Transverse colon (tissue), 4 donors: ENCODE results near the gene PSMB7. TPM values are rescaled to one million over a fixed set of nuclear protein-coding genes. Genes with fewer than 3 reads are reported as not detected.
A peak's percentile ranks its signal among the peaks of the same experiment; 100 is the strongest.

Experiments used
- DNase-seq: peaks from one replicate; pipeline ENCODE4 v3.0.0-alpha.2; 2019
- H3K27ac ChIP-seq, 4 donors: fragments of 200-600 bp; sonication (generic); 2 replicates each; pipeline ENCODE4 v1.5.1; 2016 to 2018; ENCODE audit warnings: inconsistent platforms in 4 of 4
- H3K27me3 ChIP-seq: fragments of 200-600 bp; sonication (generic); 2 replicates; pipeline ENCODE4 v1.5.1; 2017; ENCODE audit warnings: inconsistent platforms
- H3K36me3 ChIP-seq, 4 donors: fragments of 200-600 bp; sonication (generic); 2 replicates each; pipeline ENCODE4 v1.5.1; 2017 to 2019; ENCODE audit warnings: inconsistent platforms in 4 of 4
- H3K4me1 ChIP-seq, 4 donors: fragments of 200-600 bp; sonication (generic); 2 replicates each; pipeline ENCODE4 v1.5.1; 2017 to 2020; ENCODE audit warnings: inconsistent platforms in 4 of 4
- H3K4me3 ChIP-seq, 4 donors: fragments of 200-600 bp; sonication (generic); 1 replicate in 1 of 4; 2 replicates in 3 of 4; pipeline versions ENCODE4 v1.5.1 to v1.6.1; 2017 to 2019; ENCODE audit warnings: inconsistent platforms in 4 of 4
- H3K9me3 ChIP-seq, 2 donors: fragments of 200-600 bp; sonication (generic); 2 replicates each; pipeline ENCODE4 v1.5.1; 2017 to 2019; ENCODE audit warnings: inconsistent platforms in 2 of 2
- EP300 ChIP-seq: sonication (generic); formaldehyde crosslinking; IDR thresholded peaks from one replicate; pipeline ENCODE4 v1.6.1; 2017; ENCODE audit warnings: antibody characterized with exemption, low read depth
- POLR2A ChIP-seq: fragments of 450-650 bp; IDR thresholded peaks from one replicate; pipeline ENCODE4 v1.6.1; 2016; ENCODE audit warnings: antibody characterized with exemption, mild to moderate bottlenecking, moderate library complexity
- POLR2AphosphoS5 ChIP-seq, 3 donors: sonication (generic); formaldehyde crosslinking; IDR thresholded peaks; one replicate each; pipeline ENCODE4 v1.6.1; 2016; ENCODE audit warnings: antibody characterized with exemption in 3 of 3
- WGBS, 2 donors: methylation state at CpG; one replicate each; pipeline ENCODE4 v1.1.5; 2018; ENCODE audit warnings: low coverage in 1 of 2; 5-methylcytosine and 5-hydroxymethylcytosine counted together
- in situ Hi-C, 4 donors: fragments of 200-750 bp; cut with MboI; loops; one replicate each; pipeline versions ENCODE4 v1.15.0 to v1.15.1; 2017; ENCODE audit warnings: low sequenced_read_pairs in 3 of 4, low pct_ligation_motif_present in 1 of 4, low pct_unique_long_range_greater_than_20kb in 1 of 4
- intact Hi-C: fragments of 100-400 bp; cut with DNase I; formaldehyde crosslinking; loops from one replicate; pipeline ENCODE4 v1.15.1; 2023; ENCODE audit warnings: low total_unique reads
- total RNA-seq, 4 donors: library from RNA; depleted of rRNA; stranded (reverse); fragments of >200 nt; gene quantifications; one replicate each; pipeline ENCODE4 v1.1.0, GENCODE V29; 2016
- TF ChIP-seq, protein P1 (sequence below), 5 experiments: fragments of 200-600 bp in 3 of 5; fragments of 450-650 bp in 2 of 5; sonication (generic) in 3 of 5; IDR thresholded peaks; 1 replicate in 2 of 5; 2 replicates in 3 of 5; pipeline ENCODE4 v1.5.1; 2016 to 2017; ENCODE audit warnings: antibody characterized with exemption in 5 of 5, inconsistent platforms in 3 of 5, mild to moderate bottlenecking in 2 of 5, moderate library complexity in 1 of 5

Gene PSMB7
- total RNA-seq, 4 donors from 2014 or later, result 11.6 to 136 (median 51.6) TPM

DNA sequence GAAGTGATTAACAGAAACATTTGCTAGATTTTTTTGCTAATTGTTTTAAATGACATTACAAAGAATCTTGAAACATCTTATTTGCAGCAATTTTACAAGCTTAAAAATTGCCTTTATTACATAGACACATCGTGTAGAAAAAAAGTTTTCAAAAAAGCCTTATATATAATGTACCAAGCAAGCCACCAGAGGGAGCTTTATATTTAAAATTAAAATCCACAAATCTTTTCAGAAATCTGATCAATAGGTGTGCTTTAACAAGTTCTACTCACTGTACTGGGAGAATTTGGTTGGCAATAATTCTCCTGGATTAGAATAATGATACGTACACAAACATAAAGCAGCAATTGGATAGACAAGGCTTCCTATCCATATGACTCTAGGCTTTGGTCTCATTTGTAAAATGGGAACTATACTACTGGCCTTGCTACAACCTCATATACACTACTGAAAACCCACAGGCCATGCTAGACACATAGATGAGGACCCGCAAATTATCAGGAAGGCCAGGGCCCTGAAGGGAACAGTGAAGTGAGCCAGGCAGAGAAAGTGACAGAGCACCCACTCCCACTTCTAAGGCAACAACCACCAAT lies 4.8 kb downstream of the PSMB7 start:
- Histone ChIP-seq H3K36me3 (peaks cover 0 to 59% (median 25%) of the 10 kb centered on the region in 4 donors), H3K4me3 (no peak overlapping the region), H3K9me3 (no peaks in the 10 kb centered on the region), H3K27me3 (no peaks in the 10 kb centered on the region), H3K4me1 (peaks cover 0 to 12% (median 10%) of the 10 kb centered on the region in 4 donors), H3K27ac (peak overlapping the region in 1 of 4 donors; percentile 11)
- TF ChIP-seq EP300, result no peak
- TF ChIP-seq, protein P1, sequence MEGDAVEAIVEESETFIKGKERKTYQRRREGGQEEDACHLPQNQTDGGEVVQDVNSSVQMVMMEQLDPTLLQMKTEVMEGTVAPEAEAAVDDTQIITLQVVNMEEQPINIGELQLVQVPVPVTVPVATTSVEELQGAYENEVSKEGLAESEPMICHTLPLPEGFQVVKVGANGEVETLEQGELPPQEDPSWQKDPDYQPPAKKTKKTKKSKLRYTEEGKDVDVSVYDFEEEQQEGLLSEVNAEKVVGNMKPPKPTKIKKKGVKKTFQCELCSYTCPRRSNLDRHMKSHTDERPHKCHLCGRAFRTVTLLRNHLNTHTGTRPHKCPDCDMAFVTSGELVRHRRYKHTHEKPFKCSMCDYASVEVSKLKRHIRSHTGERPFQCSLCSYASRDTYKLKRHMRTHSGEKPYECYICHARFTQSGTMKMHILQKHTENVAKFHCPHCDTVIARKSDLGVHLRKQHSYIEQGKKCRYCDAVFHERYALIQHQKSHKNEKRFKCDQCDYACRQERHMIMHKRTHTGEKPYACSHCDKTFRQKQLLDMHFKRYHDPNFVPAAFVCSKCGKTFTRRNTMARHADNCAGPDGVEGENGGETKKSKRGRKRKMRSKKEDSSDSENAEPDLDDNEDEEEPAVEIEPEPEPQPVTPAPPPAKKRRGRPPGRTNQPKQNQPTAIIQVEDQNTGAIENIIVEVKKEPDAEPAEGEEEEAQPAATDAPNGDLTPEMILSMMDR (IDR thresholded peaks at IDR 0.05), result peak in 4 of 5 experiments; percentile 16 to 40 (median 30)
- DNase-seq, result no peak
- intact Hi-C loops, result no loop called here
- 54 to 61% methylated on average over 3 of the region's 3 CpGs for WGBS, 2 donors
- in situ Hi-C loops, result loop anchor here in 1 of 4 donors (10.0 kb wide), 1 partner anchor 124 kb away; no protein-coding TSS in a partner anchor

DNA sequence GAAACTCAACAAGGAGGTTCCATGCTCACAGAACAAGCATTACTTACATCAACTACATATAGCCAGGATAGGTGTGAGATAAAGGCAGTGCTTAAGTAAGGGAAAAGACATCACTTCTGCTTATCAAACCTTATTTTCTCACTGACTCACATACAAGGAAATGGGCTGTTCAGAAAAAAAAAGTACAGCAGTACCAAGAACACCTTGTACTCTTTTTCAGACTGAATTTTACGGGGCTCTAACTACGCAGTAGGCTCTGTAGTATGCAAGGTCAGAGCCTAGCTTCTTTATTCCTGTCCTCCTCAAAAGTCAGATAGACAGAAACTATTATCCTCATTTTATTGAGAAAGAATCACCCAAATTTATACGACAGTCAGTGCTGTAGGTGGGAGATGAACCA lies 5.8 kb downstream of the PSMB7 start:
- TF ChIP-seq EP300 (no peak), POLR2A (no peak), POLR2AphosphoS5 (IDR thresholded peaks at IDR 0.05) (no peak)
- TF ChIP-seq, protein P1 (IDR thresholded peaks at IDR 0.05), result no peak
- DNase-seq, result no peak
- Histone ChIP-seq H3K4me1 (peaks cover 0 to 9% (median 6%) of the 10 kb centered on the region in 4 donors), H3K4me3 (no peak overlapping the region), H3K36me3 (peaks cover 0 to 69% (median 30%) of the 10 kb centered on the region in 4 donors), H3K27ac (peak overlapping the region in 1 of 4 donors; percentile 11), H3K27me3 (no peaks in the 10 kb centered on the region), H3K9me3 (no peaks in the 10 kb centered on the region)
- WGBS, 2 donors, result 73 to 85% methylated on average over 3 of the region's 3 CpGs
- in situ Hi-C loops, result no loop called here
- intact Hi-C loops, result no loop called here

DNA sequence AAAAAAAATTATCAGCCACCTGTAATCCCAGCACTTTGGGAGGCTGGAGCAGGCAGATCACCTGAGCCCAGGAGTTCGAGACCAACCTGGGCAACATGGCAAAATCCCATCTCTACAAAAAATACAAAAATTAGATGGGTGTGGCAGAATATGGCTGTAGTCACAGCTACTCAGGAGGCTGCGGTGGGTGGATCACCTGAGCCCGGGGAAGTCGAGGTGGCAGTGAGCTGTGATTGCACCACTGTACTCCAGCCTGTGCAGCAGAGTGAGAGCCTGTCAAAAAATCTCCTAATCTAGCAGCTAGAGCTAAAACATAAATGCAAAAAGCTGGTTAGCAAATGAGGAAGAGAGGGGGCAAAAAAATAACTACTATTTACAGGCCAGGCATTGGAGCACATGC lies 12.0 kb downstream of the PSMB7 start:
- no peak overlapping the region for H3K27ac ChIP-seq
- no peak overlapping the region for H3K4me3 ChIP-seq
- no peak for DNase-seq
- intact Hi-C loops (no loop called here), in situ Hi-C loops (no loop called here)
- WGBS, 2 donors, result 90 to 95% methylated on average over 2 to 4 of the region's 4 CpGs
- peaks cover 0 to 12% (median 2%) of the 10 kb centered on the region in 4 donors for H3K4me1 ChIP-seq
- H3K36me3 ChIP-seq, result peaks cover 0 to 58% (median 25%) of the 10 kb centered on the region in 4 donors
- TF ChIP-seq, protein P1 (IDR thresholded peaks at IDR 0.05), result no peak
- TF ChIP-seq EP300 (no peak), POLR2AphosphoS5 (IDR thresholded peaks at IDR 0.05) (no peak), POLR2A (no peak)
- no peaks in the 10 kb centered on the region for H3K27me3 ChIP-seq
- H3K9me3 ChIP-seq, result no peaks in the 10 kb centered on the region

DNA sequence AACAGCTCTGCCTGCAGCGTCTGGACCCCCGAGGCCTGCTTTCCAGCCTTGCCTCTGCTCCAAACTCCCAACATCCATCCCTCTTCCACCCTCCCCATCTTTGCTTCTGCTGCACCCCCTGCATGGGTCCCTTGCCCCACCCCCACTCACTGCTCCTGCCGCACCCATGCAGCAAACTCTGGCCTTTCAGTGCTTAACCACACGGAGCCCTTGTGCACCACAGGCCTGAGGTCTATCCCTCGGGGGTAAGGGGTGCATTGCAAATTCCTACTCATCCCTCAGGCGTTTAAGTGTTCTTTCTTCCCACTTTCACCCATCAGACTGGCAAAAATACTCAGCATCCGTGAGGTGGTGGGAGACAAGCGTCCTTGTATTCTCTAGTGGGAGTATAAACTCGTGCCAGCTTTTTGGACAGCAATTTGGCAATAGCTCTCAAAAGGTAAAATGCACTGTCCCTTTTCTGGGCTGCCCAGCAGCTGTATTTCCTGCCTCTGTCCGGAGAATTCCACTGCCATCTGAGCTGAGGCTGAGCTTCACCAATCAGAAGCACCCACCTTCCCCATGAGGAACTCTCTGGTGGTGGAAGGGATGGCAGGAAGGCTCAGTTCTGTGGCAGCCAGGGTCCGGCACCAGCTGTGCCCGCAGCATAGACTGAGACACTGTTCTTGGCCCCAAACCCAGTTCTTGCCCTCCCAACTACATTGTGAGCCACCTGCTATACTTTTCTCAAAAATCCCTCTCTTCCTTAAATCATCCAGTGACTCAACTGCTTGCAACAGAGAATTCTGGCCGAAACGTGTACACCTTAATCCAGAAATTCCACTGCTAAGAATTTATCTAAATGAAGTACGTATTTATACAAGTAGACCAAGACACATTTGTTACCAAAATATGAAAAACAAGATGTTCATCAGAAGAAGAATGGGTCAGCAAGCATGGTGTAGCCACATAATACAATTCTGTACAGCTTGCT lies 15.0 kb downstream of the PSMB7 start:
- 63 to 66% methylated on average over 6 to 15 of the region's 15 CpGs for WGBS, 2 donors
- Histone ChIP-seq H3K36me3 (peaks cover 0 to 37% (median 17%) of the 10 kb centered on the region in 4 donors), H3K27ac (peak overlapping the region in 1 of 4 donors; percentile 31), H3K4me1 (peaks cover 0 to 12% (median 2%) of the 10 kb centered on the region in 4 donors), H3K9me3 (no peaks in the 10 kb centered on the region), H3K27me3 (no peaks in the 10 kb centered on the region), H3K4me3 (no peak overlapping the region)
- in situ Hi-C loops, result no loop called here
- intact Hi-C loops, result no loop called here
- TF ChIP-seq POLR2A, result no peak
- no peak for TF ChIP-seq EP300
- TF ChIP-seq, protein P1 (IDR thresholded peaks at IDR 0.05), result no peak
- no peak for TF ChIP-seq POLR2AphosphoS5 (IDR thresholded peaks at IDR 0.05)
- DNase-seq, result no peak
